KOPT-K1 (cell line): ENCODE measurements around the gene IPCEF1.

ENCODE experiments used
- H3K27ac ChIP-seq: fragments of 200-600 bp; sonication (generic); 2 replicates; pipeline ENCODE4 v1.5.1; 2016; ENCODE audit warnings: antibody characterized with exemption, mild to moderate bottlenecking, low read depth, low read length; ENCODE audit not compliant: poor library complexity, severe bottlenecking
- H3K36me3 ChIP-seq: fragments of 200-600 bp; sonication (generic); 2 replicates; pipeline ENCODE4 v1.5.1; 2017; ENCODE audit warnings: antibody characterized with exemption, mild to moderate bottlenecking, low read length, moderate library complexity; ENCODE audit not compliant: insufficient read depth
- H3K9me3 ChIP-seq: fragments of 200-600 bp; sonication (generic); 2 replicates; pipeline ENCODE4 v1.5.1; 2017; ENCODE audit warnings: antibody characterized with exemption, low read length, mild to moderate bottlenecking; ENCODE audit not compliant: insufficient read depth, poor library complexity, severe bottlenecking

IPCEF1 gene, protein sequence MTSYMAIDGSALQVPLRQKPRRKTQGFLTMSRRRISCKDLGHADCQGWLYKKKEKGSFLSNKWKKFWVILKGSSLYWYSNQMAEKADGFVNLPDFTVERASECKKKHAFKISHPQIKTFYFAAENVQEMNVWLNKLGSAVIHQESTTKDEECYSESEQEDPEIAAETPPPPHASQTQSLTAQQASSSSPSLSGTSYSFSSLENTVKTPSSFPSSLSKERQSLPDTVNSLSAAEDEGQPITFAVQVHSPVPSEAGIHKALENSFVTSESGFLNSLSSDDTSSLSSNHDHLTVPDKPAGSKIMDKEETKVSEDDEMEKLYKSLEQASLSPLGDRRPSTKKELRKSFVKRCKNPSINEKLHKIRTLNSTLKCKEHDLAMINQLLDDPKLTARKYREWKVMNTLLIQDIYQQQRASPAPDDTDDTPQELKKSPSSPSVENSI

DNA sequence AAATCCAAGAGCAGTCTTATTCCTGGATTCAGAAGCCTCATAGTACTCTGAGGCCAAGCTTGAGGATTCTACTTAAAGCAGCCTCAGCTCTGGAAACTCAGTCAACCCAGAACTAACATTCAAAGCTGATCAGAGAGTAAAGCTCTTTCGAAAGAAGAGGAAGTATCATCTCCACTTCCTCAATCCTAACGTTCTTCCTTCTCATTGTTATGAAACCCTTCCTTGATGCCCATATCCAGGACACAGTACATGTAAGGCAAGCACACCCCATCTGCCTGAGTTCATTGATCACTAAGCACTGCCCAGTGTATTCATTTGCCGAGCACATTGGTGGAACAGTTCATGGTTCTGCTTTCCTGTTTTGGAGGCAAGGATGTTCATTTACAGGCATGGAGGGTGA is at the start of gene IPCEF1:
Gene IPCEF1 (minus strand): TSS at position 114 of the 400 bp plus-strand sequence. CDS start 90,856 bp downstream, outside the sequence.
- no peak within 1 kb of the TSS for H3K27ac ChIP-seq
- H3K36me3 ChIP-seq = no peaks in the 10 kb centered on the region
- H3K9me3 ChIP-seq = no peaks in the 10 kb centered on the region

DNA sequence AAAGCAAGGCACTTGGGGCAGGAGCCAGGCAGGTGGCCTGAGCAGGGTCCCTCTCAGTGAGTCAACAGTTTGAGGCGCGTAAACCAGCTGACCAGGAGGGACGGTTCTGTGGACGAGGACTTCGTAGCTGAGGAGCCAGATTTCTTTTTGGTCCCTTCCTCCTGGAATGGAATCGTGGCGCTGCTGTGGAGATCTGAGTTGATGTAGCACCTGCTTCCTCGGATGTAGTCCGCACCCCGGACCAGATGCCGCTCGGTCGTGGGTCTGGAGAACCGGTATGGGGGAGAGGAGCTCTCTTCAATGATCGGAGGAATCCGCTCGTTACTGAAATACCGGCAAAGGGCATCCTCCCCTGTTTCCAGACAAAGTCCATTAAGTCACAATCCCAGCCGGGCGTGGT is 49.7 kb upstream of the IPCEF1 start:
- Histone ChIP-seq H3K9me3 (no peaks in the 10 kb centered on the region), H3K27ac (no peak overlapping the region), H3K36me3 (no peaks in the 10 kb centered on the region)

DNA sequence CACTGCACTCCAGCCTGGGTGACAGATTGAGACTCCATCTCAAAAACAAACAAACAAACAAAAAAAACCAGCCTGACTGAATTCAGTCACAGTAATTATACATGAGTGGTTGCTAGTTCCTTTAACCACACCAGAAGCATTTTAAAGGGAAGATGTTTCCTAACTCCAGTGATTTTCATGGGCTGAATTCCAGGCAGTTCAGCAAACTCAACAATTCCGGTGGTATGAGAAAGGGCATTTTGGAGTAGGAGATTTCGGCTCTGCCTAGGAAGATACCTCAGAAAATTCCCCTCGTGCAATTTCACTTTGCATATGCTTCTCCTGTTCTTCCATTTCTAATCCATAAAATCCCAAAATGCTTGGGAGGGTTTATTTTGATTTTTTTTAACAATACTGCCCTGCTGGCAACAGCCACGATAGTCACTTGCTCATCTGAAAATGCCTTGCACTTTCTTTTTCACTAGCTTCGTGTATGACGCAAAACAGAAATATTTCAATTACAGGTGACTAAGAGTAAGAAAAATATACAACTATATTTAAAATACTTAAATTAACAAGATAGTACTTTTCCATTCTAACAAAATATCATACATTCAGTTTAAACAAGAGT is 48.3 kb upstream of the IPCEF1 start:
- Histone ChIP-seq H3K36me3 (no peaks in the 10 kb centered on the region), H3K9me3 (no peaks in the 10 kb centered on the region), H3K27ac (no peak overlapping the region)

- Histone ChIP-seq H3K36me3 (no peaks in the 10 kb centered on the region), H3K27ac (no peak overlapping the region), H3K9me3 (no peaks in the 10 kb centered on the region)
Measured at GRCh38 chr6:154403788-154404187, 47.2 kb upstream of the IPCEF1 start.

DNA sequence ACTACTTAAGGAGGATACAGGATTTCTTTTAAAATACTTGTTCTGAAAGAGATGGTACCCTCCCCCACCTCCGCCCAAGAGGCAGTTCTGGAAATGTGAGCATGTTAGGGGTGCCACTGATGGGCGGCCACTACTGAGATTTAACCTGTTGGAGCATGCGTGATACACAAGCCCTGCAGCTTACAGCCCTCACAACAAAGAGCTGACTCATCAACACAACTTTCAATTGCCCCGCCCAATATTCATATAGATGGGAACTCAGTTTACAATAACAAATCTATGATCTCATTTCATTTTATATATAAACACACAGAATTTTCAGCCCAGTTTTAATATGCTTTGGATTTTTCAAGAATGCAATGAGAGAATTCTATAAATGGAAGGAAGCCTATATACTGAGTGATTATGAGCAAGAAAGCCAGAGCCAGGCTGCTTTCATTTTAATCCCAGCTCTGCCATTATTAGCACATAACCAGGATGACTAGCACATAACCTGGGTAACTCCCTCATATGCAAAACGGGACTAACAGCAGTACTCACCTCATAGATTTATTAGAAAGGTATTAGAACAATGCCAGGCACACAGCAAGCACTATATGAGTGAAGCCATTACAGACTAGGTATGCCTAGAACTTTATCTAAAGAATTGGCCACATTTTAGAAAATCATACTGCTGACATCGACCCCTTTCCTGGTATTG is 45.6 kb upstream of the IPCEF1 start:
- H3K9me3 ChIP-seq = no peaks in the 10 kb centered on the region
- no peak overlapping the region for H3K27ac ChIP-seq
- H3K36me3 ChIP-seq = no peaks in the 10 kb centered on the region

DNA sequence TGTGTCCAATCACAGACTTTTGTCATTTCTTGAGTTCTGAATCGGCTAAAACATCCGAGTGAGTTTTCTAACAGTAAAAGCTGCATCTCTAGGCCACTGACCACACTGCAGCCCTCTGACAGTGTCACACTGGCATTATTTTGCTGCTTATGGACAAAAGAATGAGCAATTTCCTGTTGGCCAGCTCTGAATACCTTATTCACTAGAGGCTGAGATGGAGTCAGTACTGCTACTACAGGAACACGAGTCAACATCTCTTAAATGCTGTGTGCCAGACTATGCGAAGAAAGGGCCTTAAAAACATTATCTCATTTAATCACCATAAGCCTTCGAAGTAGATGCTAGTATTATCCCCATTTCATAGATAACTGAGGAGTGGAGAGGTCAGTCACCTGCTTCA is 42.5 kb upstream of the IPCEF1 start:
- H3K9me3 ChIP-seq = no peaks in the 10 kb centered on the region
- no peaks in the 10 kb centered on the region for H3K36me3 ChIP-seq
- no peak overlapping the region for H3K27ac ChIP-seq

- Histone ChIP-seq H3K27ac (no peak overlapping the region), H3K9me3 (no peaks in the 10 kb centered on the region)
Measured at GRCh38 chr6:154397491-154398195, 41.0 kb upstream of the IPCEF1 start.

GRCh38 chr6:154395878-154396277 is 39.3 kb upstream of the IPCEF1 start:
- Histone ChIP-seq H3K27ac (no peak overlapping the region), H3K9me3 (no peaks in the 10 kb centered on the region), H3K36me3 (no peaks in the 10 kb centered on the region)

More at GRCh38 chr6:154397491-154398195, 41.0 kb upstream of the IPCEF1 start:
- no peaks in the 10 kb centered on the region for H3K36me3 ChIP-seq

GRCh38 chr6:154395316-154395715 is 38.7 kb upstream of the IPCEF1 start:
- Histone ChIP-seq H3K36me3 (no peaks in the 10 kb centered on the region), H3K9me3 (no peaks in the 10 kb centered on the region), H3K27ac (no peak overlapping the region)

DNA sequence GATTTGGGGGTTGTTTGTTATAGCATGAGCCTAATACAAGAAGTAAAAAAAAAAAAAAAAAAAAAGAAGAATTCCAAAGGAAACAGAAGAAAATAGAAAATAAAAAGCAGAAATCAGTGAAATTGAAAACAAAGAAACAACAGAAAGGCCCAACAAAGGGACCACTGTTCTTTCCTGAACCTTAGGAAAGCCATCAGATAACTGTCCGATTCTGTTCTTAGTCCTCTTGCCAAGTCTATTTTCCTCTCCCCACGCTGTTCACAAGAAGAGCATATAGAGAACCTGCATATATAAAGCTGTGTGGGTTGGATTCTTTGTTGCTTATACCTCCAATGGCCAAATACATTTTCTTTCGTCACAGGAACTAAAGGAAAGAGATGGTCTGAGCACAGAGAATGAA is 38.0 kb upstream of the IPCEF1 start:
- Histone ChIP-seq H3K27ac (no peak overlapping the region), H3K9me3 (no peaks in the 10 kb centered on the region), H3K36me3 (no peaks in the 10 kb centered on the region)

GRCh38 chr6:154390034-154390433 is 33.4 kb upstream of the IPCEF1 start:
- H3K9me3 ChIP-seq = no peaks in the 10 kb centered on the region

GRCh38 chr6:154388803-154389202 is 32.2 kb upstream of the IPCEF1 start:
- Histone ChIP-seq H3K9me3 (no peaks in the 10 kb centered on the region), H3K36me3 (no peaks in the 10 kb centered on the region), H3K27ac (no peak overlapping the region)

More at GRCh38 chr6:154390034-154390433, 33.4 kb upstream of the IPCEF1 start:
- Histone ChIP-seq H3K36me3 (no peaks in the 10 kb centered on the region), H3K27ac (no peak overlapping the region)

DNA sequence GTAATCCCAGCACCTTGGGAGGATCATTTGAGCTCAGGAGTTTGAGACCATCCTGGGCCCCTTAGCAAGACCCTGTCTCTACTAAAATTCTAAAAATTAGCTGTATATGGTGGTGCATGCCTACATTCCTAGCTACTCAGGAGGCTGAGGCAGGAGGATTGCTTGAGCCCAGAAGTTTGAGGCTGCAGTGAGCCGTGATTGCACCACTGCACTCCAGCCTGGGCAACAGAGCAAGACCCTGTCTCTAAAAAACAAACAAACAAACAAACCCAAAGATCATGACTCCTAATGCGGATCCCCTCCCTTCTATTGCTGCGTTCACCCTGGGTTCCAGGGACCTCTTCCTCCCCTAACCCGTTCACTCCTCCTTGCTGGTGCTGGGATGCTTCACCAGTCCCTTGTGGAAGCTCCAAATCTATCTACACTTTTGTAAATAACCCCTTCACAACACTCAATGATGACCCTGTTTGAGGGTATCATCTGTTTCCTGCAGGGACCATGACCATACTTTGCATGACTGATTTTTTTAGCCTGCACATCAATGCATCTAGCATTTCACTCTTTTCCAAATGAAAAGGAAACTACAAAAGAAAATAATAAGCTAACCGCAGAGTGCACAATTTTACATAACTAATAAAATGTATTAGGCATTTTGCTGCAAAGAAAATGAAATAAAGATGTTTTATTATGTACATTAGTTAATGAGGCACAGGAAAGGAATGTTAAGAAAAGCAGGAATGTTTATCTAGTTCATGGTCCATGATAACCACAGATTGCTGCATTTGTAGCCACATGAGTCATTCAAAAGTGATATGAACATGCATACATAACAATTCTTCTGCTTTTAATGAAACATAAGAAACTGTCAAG is 30.5 kb upstream of the IPCEF1 start:
- Histone ChIP-seq H3K27ac (no peak overlapping the region), H3K9me3 (no peaks in the 10 kb centered on the region), H3K36me3 (no peaks in the 10 kb centered on the region)

DNA sequence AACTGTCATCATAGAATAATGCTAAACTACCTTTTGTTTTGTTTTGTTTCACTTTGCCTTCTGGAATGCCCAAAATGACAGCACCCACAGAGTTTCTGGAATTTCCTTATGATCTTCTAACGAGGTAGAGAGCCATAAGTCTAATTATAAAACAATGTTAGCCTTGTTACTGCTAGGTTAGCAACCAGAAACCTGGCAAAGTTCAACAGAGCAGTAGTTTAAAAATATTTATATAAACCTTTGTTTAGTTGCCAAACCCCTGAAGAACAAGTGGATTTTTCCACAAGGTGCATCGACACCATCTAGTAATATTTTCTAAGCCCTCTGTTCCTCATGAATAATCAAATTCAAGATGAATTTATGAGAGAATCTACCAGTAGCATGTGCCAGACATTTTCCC is 27.6 kb upstream of the IPCEF1 start:
- Histone ChIP-seq H3K36me3 (no peaks in the 10 kb centered on the region), H3K27ac (no peak overlapping the region), H3K9me3 (no peaks in the 10 kb centered on the region)
